ENCODE results near the gene RPS27.

GRCh38 chr1:153958961-153959260, 31.7 kb upstream of the RPS27 start:
- TF ChIP-seq CTCF (conservative IDR thresholded peaks at IDR 0.05 in 1 of 2, IDR thresholded peaks at IDR 0.05 in 1 of 2; ENCODE audit: extremely low read depth in 1 of 2, insufficient read depth in 1 of 2, low read depth in 1 of 2, low read length in 2 of 2) (no peak), EZH2 (IDR thresholded peaks at IDR 0.05; ENCODE audit: borderline replicate concordance, low read length) (no peak)

Data from mammary epithelial cell (primary cell).